Stomach smooth muscle (tissue), 2 donors: ENCODE data around the gene ARL6IP6.
"Not testable (repeated sequence)": the region's sequence is repeated elsewhere in the genome, so short reads cannot be mapped to it uniquely, and the experiment has no call there.

Experiments
- H3K27ac ChIP-seq: one replicate; pipeline ENCODE4 v1.7.0; 2013; ENCODE audit warnings: mild to moderate bottlenecking, low read length, inconsistent platforms
- H3K27me3 ChIP-seq, 2 donors: one replicate each; pipeline ENCODE4 v1.7.0; 2013; ENCODE audit warnings: low read length in 2 of 2; ENCODE audit not compliant: insufficient read depth in 2 of 2, control insufficient read depth in 1 of 2
- H3K36me3 ChIP-seq, 2 donors: one replicate each; pipeline ENCODE4 v1.7.0; 2013; ENCODE audit warnings: low read length in 2 of 2; ENCODE audit not compliant: control insufficient read depth in 2 of 2, insufficient read depth in 2 of 2
- H3K4me1 ChIP-seq: one replicate; pipeline ENCODE4 v1.7.0; 2013; ENCODE audit warnings: low read length; ENCODE audit not compliant: control insufficient read depth, insufficient read depth
- H3K4me3 ChIP-seq, 2 donors: one replicate each; pipeline ENCODE4 v1.7.0; 2013; ENCODE audit warnings: low read length in 2 of 2
- H3K9ac ChIP-seq, 2 donors: one replicate each; pipeline ENCODE4 v1.7.0; 2013; ENCODE audit warnings: low read length in 2 of 2, mild to moderate bottlenecking in 1 of 2
- H3K9me3 ChIP-seq, 2 donors: one replicate each; pipeline ENCODE4 v1.7.0; 2013; ENCODE audit warnings: low read length in 2 of 2; ENCODE audit not compliant: control insufficient read depth in 2 of 2
- donor health status: healthy.
- donor health status: Pancreatic carcinoma.

The ARL6IP6 gene

DNA sequence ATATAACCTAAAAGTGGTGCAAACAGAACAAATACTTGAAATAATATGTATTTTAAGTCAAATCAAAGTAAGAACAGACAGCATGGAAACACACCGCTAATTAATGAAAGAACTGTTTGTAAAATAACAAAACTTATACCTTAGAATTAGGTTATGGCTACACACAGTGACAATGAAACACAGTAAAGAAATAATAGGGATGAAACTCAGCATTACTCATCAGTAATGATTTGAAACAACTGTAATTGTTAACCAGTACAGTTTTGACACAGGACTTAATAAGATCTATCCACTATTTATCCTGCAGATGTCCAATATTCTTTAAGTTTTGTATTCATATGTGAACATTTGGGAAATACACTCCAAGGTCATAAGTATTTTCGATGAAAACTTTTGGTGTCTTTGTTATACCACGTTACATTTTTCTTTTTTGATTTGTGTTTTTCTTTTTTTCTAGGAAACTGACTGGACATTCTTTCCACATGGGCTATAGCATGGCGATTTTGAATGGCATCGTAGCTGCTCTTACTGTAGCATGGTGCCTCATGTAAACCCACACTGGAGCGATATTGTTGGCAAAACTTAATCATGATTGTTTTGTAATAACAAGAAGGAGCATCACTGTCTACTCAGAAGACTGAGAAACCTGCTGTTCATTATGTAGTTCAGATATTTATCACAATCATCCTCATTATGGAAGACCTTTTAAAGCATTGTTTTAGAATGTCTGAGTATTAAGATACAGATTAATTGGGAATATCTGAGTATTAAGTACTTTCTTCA is 41.1 kb downstream of the ARL6IP6 start:
- Histone ChIP-seq H3K4me1 (no peaks in the 10 kb centered on the region), H3K4me3 (no peak overlapping the region), H3K9ac (no peak overlapping the region), H3K9me3 (no peaks in the 10 kb centered on the region), H3K27ac (no peak overlapping the region), H3K27me3 (no peaks in the 10 kb centered on the region), H3K36me3 (peaks cover 0 to 6% of the 10 kb centered on the region in 2 donors)

GRCh38 chr2:152761214-152761613 is 42.8 kb downstream of the ARL6IP6 start:
- Histone ChIP-seq H3K4me3 (no peak overlapping the region), H3K27ac (no peak overlapping the region), H3K9ac (no peak overlapping the region), H3K9me3 (no peaks in the 10 kb centered on the region), H3K36me3 (peaks cover 0 to 6% of the 10 kb centered on the region in 2 donors), H3K27me3 (no peaks in the 10 kb centered on the region), H3K4me1 (no peaks in the 10 kb centered on the region)

DNA sequence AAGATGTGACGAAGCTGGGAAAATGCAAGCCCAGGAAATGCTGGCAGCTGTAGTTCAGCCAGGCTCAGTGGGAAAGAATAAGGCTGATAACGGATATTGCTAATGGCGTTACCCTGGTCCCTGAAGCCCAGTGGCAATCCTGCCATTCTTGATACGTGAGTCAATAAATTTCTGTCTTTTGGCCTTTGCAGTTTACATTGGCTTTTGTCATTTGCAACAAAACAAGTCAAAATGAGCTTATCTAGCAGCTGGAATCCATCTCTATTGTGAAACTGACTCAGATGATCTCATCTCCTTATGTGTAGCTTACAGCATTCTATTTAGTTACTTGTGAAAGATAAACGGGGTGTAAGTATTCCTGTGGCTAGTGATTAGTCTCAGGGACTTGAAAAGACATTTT is 43.8 kb downstream of the ARL6IP6 start:
- no peaks in the 10 kb centered on the region for H3K4me1 ChIP-seq

DNA sequence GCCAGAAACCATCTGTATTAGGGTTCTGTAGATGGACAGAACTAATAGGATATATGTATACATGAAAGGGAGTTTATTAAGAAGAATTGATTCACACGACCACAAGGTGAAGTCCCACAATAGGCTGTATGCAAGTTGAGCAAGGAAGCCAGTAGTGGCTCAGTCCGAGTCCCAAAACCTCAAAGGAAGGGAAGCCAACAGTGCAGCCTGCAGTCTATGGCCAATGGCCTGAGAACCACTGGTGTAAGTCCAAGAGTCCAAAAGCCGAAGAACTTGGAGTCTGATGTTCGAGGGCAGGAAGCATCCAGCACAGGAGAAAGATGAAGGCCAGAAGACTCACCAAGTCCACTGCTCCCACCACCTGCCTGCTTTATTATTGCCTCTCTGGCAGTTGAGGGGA is 44.8 kb downstream of the ARL6IP6 start:
- not testable (repeated sequence) for H3K27ac ChIP-seq, H3K9ac ChIP-seq, H3K4me1 ChIP-seq, H3K36me3 ChIP-seq, H3K27me3 ChIP-seq, H3K9me3 ChIP-seq, H3K4me3 ChIP-seq

More for the DNA sequence above, 43.8 kb downstream of the ARL6IP6 start:
- Histone ChIP-seq H3K4me3 (no peak overlapping the region), H3K9me3 (no peaks in the 10 kb centered on the region), H3K27ac (no peak overlapping the region), H3K27me3 (no peaks in the 10 kb centered on the region), H3K36me3 (peaks cover 0 to 6% of the 10 kb centered on the region in 2 donors), H3K9ac (no peak overlapping the region)

- Histone ChIP-seq H3K4me3 (no peak overlapping the region), H3K27ac (no peak overlapping the region), H3K27me3 (no peaks in the 10 kb centered on the region), H3K4me1 (no peaks in the 10 kb centered on the region), H3K36me3 (peaks cover 0 to 6% of the 10 kb centered on the region in 2 donors), H3K9me3 (no peaks in the 10 kb centered on the region), H3K9ac (no peak overlapping the region)
Measured at GRCh38 chr2:152763651-152764050, 45.2 kb downstream of the ARL6IP6 start.

DNA sequence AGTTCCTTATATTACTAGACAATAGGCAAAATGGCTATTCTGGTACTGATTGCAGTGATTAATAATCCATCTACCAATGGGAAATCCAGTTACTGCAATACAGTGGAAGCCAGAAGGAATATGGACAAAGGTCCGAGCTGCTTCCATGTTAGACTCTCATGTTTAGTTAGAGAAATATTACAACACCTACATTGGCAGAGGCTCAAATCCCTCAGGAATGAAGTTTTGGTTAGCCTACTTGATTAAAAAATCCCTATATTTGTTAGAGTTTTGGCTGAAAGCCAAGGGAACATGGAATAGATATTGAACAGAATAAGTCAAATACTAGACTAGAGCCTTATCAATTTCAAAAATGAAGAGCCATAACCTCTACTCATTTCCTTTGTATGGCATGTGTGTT is 48.5 kb downstream of the ARL6IP6 start:
- Histone ChIP-seq H3K27me3 (no peaks in the 10 kb centered on the region), H3K9ac (no peak overlapping the region), H3K9me3 (no peaks in the 10 kb centered on the region), H3K4me1 (no peaks in the 10 kb centered on the region), H3K27ac (no peak overlapping the region), H3K36me3 (no peaks in the 10 kb centered on the region), H3K4me3 (no peak overlapping the region)

DNA sequence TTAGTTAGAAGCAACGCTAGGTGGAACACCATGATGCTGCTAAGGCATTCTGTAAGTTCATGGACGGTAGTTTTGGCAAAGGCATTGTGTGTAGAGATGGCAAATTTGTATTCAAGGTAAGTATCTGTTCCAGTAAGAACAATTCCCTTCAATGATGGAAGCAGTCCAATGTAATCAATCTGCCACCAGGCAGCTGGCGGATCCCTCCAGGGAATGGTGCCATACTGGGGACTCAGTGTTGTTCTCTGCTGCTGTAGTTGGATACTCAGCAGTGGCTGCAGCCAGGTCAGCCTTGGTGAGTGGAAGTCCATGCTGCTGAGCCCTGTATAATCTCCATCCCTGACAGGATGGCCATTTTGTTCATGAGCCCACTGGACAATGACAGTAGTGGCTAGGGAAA is 62.8 kb downstream of the ARL6IP6 start:
- no peak overlapping the region for H3K9ac ChIP-seq
- no peak overlapping the region for H3K4me3 ChIP-seq
- H3K4me1 ChIP-seq: no peaks in the 10 kb centered on the region
- no peaks in the 10 kb centered on the region for H3K36me3 ChIP-seq
- H3K9me3 ChIP-seq: no peaks in the 10 kb centered on the region
- H3K27me3 ChIP-seq: no peaks in the 10 kb centered on the region
- no peak overlapping the region for H3K27ac ChIP-seq

GRCh38 chr2:152782171-152782570 is 63.8 kb downstream of the ARL6IP6 start:
- no peaks in the 10 kb centered on the region for H3K27me3 ChIP-seq
- no peaks in the 10 kb centered on the region for H3K9me3 ChIP-seq
- H3K9ac ChIP-seq: no peak overlapping the region
- no peak overlapping the region for H3K4me3 ChIP-seq
- no peaks in the 10 kb centered on the region for H3K4me1 ChIP-seq
- H3K36me3 ChIP-seq: no peaks in the 10 kb centered on the region
- H3K27ac ChIP-seq: no peak overlapping the region

DNA sequence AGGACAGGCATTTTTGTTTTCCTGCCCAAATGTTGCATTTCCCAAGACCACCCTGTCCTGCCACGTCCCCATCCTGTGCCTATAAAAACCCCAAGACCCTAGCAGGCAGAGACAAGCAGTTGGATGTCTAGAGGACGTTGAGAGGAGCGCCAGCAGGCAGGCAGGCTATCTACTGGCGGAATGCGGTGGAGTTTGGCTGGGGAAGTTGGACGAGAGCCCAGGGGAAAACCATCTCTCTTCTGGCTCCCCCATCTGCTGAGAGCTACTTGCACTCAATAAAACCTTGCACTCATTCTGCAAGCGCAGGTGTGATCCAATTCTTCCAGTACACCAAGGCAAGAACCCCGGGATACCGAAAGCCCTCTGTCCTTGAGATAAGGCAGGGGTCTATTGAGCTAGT is 72.5 kb downstream of the ARL6IP6 start:
- H3K4me1 ChIP-seq: no peaks in the 10 kb centered on the region
- H3K27ac ChIP-seq: no peak overlapping the region
- H3K9ac ChIP-seq: no peak overlapping the region
- no peaks in the 10 kb centered on the region for H3K27me3 ChIP-seq
- H3K4me3 ChIP-seq: no peak overlapping the region
- H3K9me3 ChIP-seq: no peaks in the 10 kb centered on the region
- no peaks in the 10 kb centered on the region for H3K36me3 ChIP-seq

DNA sequence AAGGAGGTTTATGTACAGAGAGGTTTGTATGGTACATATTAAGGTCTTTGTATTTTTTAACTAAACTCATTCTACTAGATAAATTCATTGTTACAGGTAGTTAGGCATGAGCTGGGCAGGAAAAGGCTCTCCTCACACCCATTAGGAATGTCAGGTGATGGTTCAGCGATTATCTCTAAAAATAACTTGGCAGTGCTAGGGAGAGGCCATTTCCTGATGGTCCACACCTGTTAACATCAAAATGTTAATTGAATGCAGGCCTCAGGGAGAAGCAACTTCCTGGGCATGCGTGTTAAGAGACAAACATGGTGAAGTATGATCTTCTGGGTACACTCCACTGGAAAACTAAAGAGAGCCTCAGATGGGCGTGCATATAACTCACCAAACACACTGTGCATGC is 73.6 kb downstream of the ARL6IP6 start:
- H3K27ac ChIP-seq: no peak overlapping the region
- H3K4me1 ChIP-seq: no peaks in the 10 kb centered on the region
- no peaks in the 10 kb centered on the region for H3K27me3 ChIP-seq
- H3K36me3 ChIP-seq: no peaks in the 10 kb centered on the region
- no peak overlapping the region for H3K9ac ChIP-seq
- H3K4me3 ChIP-seq: no peak overlapping the region
- no peaks in the 10 kb centered on the region for H3K9me3 ChIP-seq

DNA sequence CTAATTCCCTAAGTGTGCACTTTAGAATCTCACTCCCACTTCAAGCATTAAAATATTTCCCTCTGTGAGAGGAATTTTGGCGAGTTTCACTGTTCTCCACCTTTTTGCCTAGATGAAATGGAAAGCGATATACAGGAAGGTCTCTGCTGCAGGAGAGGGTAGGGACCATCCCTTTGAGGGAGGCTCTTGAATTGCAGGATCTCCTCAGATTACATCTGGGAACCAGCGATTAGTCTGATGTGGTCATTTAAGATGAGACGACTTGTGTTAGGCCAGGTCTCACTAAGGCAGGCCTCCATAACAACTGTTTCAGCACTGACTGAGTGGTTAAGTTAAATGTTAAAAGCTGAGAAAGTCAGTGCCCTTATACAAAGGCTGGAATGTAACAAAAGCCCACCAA is 74.6 kb downstream of the ARL6IP6 start:
- no peak overlapping the region for H3K4me3 ChIP-seq
- H3K36me3 ChIP-seq: no peaks in the 10 kb centered on the region
- no peaks in the 10 kb centered on the region for H3K27me3 ChIP-seq
- no peak overlapping the region for H3K27ac ChIP-seq
- no peaks in the 10 kb centered on the region for H3K4me1 ChIP-seq
- no peak overlapping the region for H3K9ac ChIP-seq
- no peaks in the 10 kb centered on the region for H3K9me3 ChIP-seq
